T-cell (primary cell): ENCODE results near the gene UNC5C. TPM values are rescaled to one million over a fixed set of nuclear protein-coding genes. Genes with fewer than 3 reads are reported as not detected.
"Not testable (repeated sequence)": the region's sequence is repeated elsewhere in the genome, so short reads cannot be mapped to it uniquely, and the experiment has no call there.

Source experiments
- ATAC-seq, 4 experiments: fragments of 200-7000 bp in 3 of 4; fragments of 150-1000 bp in 1 of 4; cut with Tn5 transposase; replicated peaks in 1 of 4; 1 replicate in 3 of 4; 2 replicates in 1 of 4; pipeline ENCODE4 v1.10.0; 2021; ENCODE audit warnings: moderate library complexity in 3 of 4, mild to moderate bottlenecking in 2 of 4, moderate number of reproducible peaks in 1 of 4
- CTCF ChIA-PET, 2 donors: fragments of 300-600 bp; sonication (Branson Sonifier 250); formaldehyde crosslinking; loops; one replicate each; lab custom pipeline; 2022; ENCODE audit warnings: antibody characterized with exemption in 2 of 2; lab: Charles Lee
- POLR2A ChIA-PET, 2 donors: fragments of 300-600 bp; sonication (Branson Sonifier 250); formaldehyde crosslinking; loops; one replicate each; lab custom pipeline; 2022; ENCODE audit warnings: antibody characterized with exemption in 2 of 2; lab: Charles Lee
- DNase-seq, 35 experiments: peaks; one replicate each; pipeline versions ENCODE4 v3.0.0 to v3.0.0-alpha.2; 2013 to 2023
- H3K27ac ChIP-seq: one replicate; pipeline ENCODE4 v1.5.1; 2013; ENCODE audit warnings: low read length
- H3K27me3 ChIP-seq, 2 experiments: replicated peaks in 1 of 2; 1 replicate in 1 of 2; 2 replicates in 1 of 2; pipeline versions ENCODE4 v1.6.1 to v1.7.0; 2013; ENCODE audit warnings: low read length in 1 of 2, mixed read lengths in 1 of 2; ENCODE audit not compliant: control insufficient read depth in 2 of 2, insufficient read depth in 2 of 2; ENCODE audit errors: extremely low read depth in 1 of 2
- H3K36me3 ChIP-seq, 2 donors: 1 replicate in 1 of 2; 2 replicates in 1 of 2; pipeline versions ENCODE4 v1.6.1 to v1.7.0; 2013; ENCODE audit warnings: low read length in 1 of 2; ENCODE audit not compliant: control insufficient read depth in 2 of 2, insufficient read depth in 1 of 2; ENCODE audit errors: extremely low read depth in 1 of 2
- H3K4me1 ChIP-seq, 2 experiments: 1 replicate in 1 of 2; 2 replicates in 1 of 2; pipeline versions ENCODE4 v1.6.1 to v1.7.0; 2013; ENCODE audit warnings: low read length in 2 of 2, mixed read lengths in 1 of 2; ENCODE audit not compliant: insufficient read depth in 2 of 2, control insufficient read depth in 1 of 2; ENCODE audit errors: extremely low read depth in 1 of 2
- H3K4me3 ChIP-seq, 2 donors: 1 replicate in 1 of 2; 2 replicates in 1 of 2; pipeline versions ENCODE4 v1.5.1 to v1.7.0; 2013; ENCODE audit warnings: mild to moderate bottlenecking in 2 of 2, low read length in 1 of 2, moderate library complexity in 1 of 2; ENCODE audit not compliant: control insufficient read depth in 1 of 2; ENCODE audit errors: extremely low read depth in 1 of 2
- H3K9me3 ChIP-seq: 2 replicates; pipeline ENCODE4 v1.7.0; 2013
- H3K27ac Mint-ChIP-seq, 2 donors: one replicate each; pipeline ENCODE4 v1.8.0; 2020 to 2021; ENCODE audit warnings: mild to moderate bottlenecking in 2 of 2, mixed read lengths in 2 of 2
- H3K27me3 Mint-ChIP-seq, 2 donors: one replicate each; pipeline ENCODE4 v1.8.0; 2021 to 2022; ENCODE audit warnings: mixed read lengths in 2 of 2
- H3K36me3 Mint-ChIP-seq: one replicate; pipeline ENCODE4 v1.8.0; 2021; ENCODE audit warnings: mixed read lengths
- H3K4me1 Mint-ChIP-seq, 3 donors: one replicate each; pipeline ENCODE4 v1.8.0; 2020 to 2022; ENCODE audit warnings: mixed read lengths in 3 of 3, mild to moderate bottlenecking in 1 of 3
- H3K4me3 Mint-ChIP-seq, 3 donors: one replicate each; pipeline ENCODE4 v1.8.0; 2020 to 2022; ENCODE audit warnings: mild to moderate bottlenecking in 3 of 3, mixed read lengths in 3 of 3, moderate library complexity in 3 of 3
- H3K9me3 Mint-ChIP-seq, 3 donors: one replicate each; pipeline ENCODE4 v1.8.0; 2020 to 2022; ENCODE audit warnings: mixed read lengths in 3 of 3
- WGBS: methylation state at CpG from one replicate; pipeline ENCODE4 v1.1.5; 2013; ENCODE audit warnings: missing lambda C conversion rate; ENCODE audit not compliant: insufficient coverage; 5-methylcytosine and 5-hydroxymethylcytosine counted together
- total RNA-seq, 35 experiments: library from RNA in 6 of 35; stranded (reverse) in 6 of 35; fragments of 120-200 nt in 1 of 35; gene quantifications; one replicate each; pipeline versions ENCODE4 v1.2.1 to v1.2.4 and lab custom pipeline; 2013 to 2026

The UNC5C gene
- total RNA-seq, 5 donors from 2014 or later (not counting 1 experiment from before 2014, with no cell fraction given) = not detected

DNA sequence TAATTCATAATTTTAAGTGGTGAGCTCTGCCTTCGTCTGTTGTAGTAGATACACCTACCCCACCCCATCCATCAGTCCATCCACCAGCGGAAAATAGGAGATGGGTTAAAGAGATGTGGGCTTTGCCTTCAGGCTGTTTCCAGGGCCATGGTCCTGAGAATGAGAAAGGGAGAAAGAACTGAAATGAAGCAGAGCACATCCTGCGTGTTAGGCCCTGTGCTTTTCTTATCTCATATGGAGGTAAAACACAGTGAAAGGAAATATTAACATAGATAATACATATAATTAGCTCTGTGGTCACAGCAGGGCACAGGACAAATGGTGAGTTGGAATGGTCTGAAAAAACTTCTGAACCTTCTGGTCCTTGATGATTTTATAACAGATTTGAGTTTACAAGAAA is 397.5 kb downstream of the UNC5C start:
- CTCF ChIA-PET = no interaction called here
- no peak overlapping the region for H3K4me3 ChIP-seq
- H3K4me3 Mint-ChIP-seq = no peak overlapping the region
- H3K4me1 Mint-ChIP-seq = peaks cover 12 to 29% (median 16%) of the 10 kb centered on the region in 3 donors
- H3K36me3 ChIP-seq = no peaks in the 10 kb centered on the region
- no peak for ATAC-seq
- no peak overlapping the region for H3K27ac Mint-ChIP-seq
- no peak for DNase-seq
- no peak overlapping the region for H3K27ac ChIP-seq
- H3K9me3 ChIP-seq = no peaks in the 10 kb centered on the region
- no peaks in the 10 kb centered on the region for H3K36me3 Mint-ChIP-seq
- no peaks in the 10 kb centered on the region for H3K27me3 Mint-ChIP-seq
- no peaks in the 10 kb centered on the region for H3K9me3 Mint-ChIP-seq
- WGBS = no CpG with 5 or more reads among the region's 3 CpGs
- POLR2A ChIA-PET = no interaction called here
- peaks cover 0 to 15% of the 10 kb centered on the region in 2 experiments for H3K4me1 ChIP-seq
- no peaks in the 10 kb centered on the region for H3K27me3 ChIP-seq

DNA sequence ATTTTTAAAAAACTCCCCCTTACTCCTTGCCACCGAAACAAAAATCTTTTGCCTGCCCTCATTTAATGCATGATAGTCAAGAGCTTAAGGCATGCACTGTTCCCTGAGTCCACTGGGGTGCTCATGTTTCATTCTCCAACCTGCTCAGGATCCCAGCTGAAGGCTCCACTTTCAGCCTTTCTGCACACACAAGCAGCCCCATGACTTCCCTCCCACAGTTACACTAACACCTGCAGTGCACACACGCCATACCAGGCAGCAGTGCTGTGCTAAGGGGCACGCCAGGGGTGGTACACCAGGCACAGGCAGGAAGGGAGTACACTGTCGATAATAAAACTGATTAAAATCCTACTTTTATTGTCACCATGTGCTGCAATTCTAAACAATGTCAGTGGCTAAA is 405.8 kb downstream of the UNC5C start:
- Histone ChIP-seq H3K27me3 (no peaks in the 10 kb centered on the region), H3K4me3 (no peak overlapping the region), H3K36me3 (no peaks in the 10 kb centered on the region), H3K4me1 (peaks cover 0 to 2% of the 10 kb centered on the region in 2 experiments), H3K9me3 (no peaks in the 10 kb centered on the region), H3K27ac (no peak overlapping the region)
- CTCF ChIA-PET = interaction anchor here in 1 of 2 donors (0.7 kb wide), 1 partner anchor 698 kb away, joined by 4 read pairs; no protein-coding TSS in a partner anchor
- Mint-ChIP-seq H3K4me3 (no peak overlapping the region), H3K4me1 (no peaks in the 10 kb centered on the region), H3K9me3 (peaks cover 0 to 5% (median 2%) of the 10 kb centered on the region in 3 donors), H3K27ac (no peak overlapping the region), H3K36me3 (no peaks in the 10 kb centered on the region), H3K27me3 (peaks cover 0 to 15% of the 10 kb centered on the region in 2 donors)
- ATAC-seq = no peak
- 79% methylated on average over 2 of the region's 4 CpGs for WGBS
- DNase-seq = no peak
- POLR2A ChIA-PET = no interaction called here

DNA sequence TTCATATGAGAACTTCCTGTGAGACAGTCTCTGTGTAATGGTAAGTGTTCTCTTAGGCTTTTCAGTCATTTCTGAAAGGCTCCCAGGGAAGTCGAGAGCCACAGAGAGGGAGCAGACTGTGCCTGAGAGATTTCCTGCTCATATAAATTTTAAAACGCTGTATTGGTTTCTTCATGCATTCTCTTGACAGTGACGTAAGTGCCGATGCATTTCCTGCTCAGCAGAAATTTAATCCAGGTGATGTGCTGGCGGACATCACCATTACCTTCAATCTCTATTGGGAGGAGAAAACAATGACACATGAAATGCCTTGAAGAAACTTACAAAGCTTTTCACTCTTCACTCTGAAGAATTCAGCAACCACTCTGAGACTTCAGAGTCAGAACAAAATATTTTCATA is 407.4 kb downstream of the UNC5C start:
- Mint-ChIP-seq H3K27me3 (peaks cover 4 to 20% of the 10 kb centered on the region in 2 donors), H3K27ac (no peak overlapping the region), H3K4me1 (no peaks in the 10 kb centered on the region), H3K4me3 (no peak overlapping the region), H3K9me3 (peaks cover 0 to 5% (median 2%) of the 10 kb centered on the region in 3 donors), H3K36me3 (no peaks in the 10 kb centered on the region)
- H3K27me3 ChIP-seq = no peaks in the 10 kb centered on the region
- no peaks in the 10 kb centered on the region for H3K9me3 ChIP-seq
- no peak overlapping the region for H3K4me3 ChIP-seq
- DNase-seq (no peak), ATAC-seq (peak in 1 of 4 experiments; percentile 49)
- ChIA-PET CTCF (no interaction called here), POLR2A (no interaction called here)
- H3K27ac ChIP-seq = no peak overlapping the region
- H3K36me3 ChIP-seq = no peaks in the 10 kb centered on the region
- whole genome bisulfite sequencing = 29% methylated on average over 1 of the region's 5 CpGs
- peaks cover 0 to 2% of the 10 kb centered on the region in 2 experiments for H3K4me1 ChIP-seq

DNA sequence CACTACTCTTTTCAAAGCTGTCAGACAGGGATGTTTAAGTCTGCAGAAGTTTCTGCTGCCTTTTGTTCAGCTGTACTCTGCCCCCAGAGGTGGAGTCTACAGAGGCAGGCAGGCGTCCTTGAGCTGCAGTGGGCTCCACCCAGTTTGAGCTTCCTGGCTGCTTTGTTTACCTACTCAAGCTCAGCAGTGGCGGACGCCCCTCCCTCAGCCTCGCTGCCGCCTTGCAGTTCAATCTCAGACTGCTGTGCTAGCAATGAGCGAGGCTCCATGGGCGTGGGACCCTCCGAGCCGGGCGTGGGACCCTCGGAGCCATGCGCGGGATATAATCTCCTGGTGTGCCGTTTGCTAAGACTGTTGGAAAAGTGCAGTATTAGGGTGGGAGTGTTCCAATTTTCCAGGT is 409.3 kb downstream of the UNC5C start:
- H3K27me3 Mint-ChIP-seq = peaks cover 4 to 16% of the 10 kb centered on the region in 2 donors
- not testable (repeated sequence) for H3K27ac ChIP-seq, H3K4me1 ChIP-seq, ATAC-seq, H3K36me3 Mint-ChIP-seq, H3K4me3 ChIP-seq, H3K27me3 ChIP-seq, DNase-seq, H3K9me3 Mint-ChIP-seq, H3K9me3 ChIP-seq, H3K4me1 Mint-ChIP-seq, H3K27ac Mint-ChIP-seq, H3K36me3 ChIP-seq, H3K4me3 Mint-ChIP-seq
- ChIA-PET POLR2A (interaction anchor here in 1 of 2 donors (0.6 kb wide), 1 partner anchor 39 kb away, joined by 3 read pairs; no protein-coding TSS in a partner anchor), CTCF (interaction anchor here in 1 of 2 donors (0.6 kb wide), 1 partner anchor 195 kb away, joined by 3 read pairs; no protein-coding TSS in a partner anchor)
- 88% methylated on average over 12 of the region's 14 CpGs for WGBS

DNA sequence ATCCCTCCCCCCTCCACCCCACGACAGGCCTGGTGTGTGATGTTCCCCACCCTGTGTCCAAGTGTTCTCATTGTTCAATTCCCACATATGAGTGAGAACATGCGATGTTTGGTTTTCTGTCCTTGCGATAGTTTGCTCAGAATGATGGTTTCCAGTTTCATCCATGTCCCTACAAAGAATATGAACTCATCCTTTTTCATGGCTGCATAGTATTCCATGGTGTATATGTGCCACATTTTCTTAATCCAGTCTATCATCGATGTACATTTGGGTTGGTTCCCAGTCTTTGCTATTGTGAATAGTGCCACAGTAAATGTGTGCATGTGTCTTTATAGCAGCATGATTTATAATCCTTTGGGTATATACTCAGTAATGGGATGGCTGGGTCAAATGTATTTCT is 414.8 kb downstream of the UNC5C start:
- H3K4me3 Mint-ChIP-seq, H3K27ac Mint-ChIP-seq, CTCF ChIA-PET, H3K4me1 Mint-ChIP-seq, H3K27me3 ChIP-seq, ATAC-seq, POLR2A ChIA-PET, H3K36me3 ChIP-seq, H3K9me3 Mint-ChIP-seq, DNase-seq, H3K9me3 ChIP-seq, H3K4me1 ChIP-seq, H3K4me3 ChIP-seq, H3K36me3 Mint-ChIP-seq, H3K27ac ChIP-seq: not testable (repeated sequence)
- no CpG with 5 or more reads among the region's 4 CpGs for WGBS
- H3K27me3 Mint-ChIP-seq = peaks cover 4 to 11% of the 10 kb centered on the region in 2 donors

DNA sequence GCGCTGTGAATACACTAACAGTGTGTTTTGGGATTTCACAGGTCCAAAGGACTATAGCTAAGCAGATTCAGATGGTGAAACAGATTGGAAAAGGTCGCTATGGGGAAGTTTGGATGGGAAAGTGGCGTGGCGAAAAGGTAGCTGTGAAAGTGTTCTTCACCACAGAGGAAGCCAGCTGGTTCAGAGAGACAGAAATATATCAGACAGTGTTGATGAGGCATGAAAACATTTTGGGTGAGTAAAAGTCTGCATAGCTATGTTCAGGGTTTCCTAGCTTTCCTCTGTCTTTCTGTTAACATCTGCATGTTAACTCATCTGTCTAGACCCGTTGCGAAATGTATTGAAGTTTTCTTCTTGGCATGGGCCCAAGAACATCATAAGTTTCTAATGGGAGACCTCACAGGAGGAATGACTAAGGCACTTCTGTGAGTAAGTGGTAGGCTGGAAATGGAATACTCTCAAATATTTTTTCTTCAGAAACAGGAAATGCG is 418.9 kb downstream of the UNC5C start:
- Mint-ChIP-seq H3K9me3 (no peaks in the 10 kb centered on the region), H3K36me3 (no peaks in the 10 kb centered on the region), H3K27ac (no peak overlapping the region), H3K4me3 (no peak overlapping the region), H3K4me1 (peaks cover 0 to 7% (median 2%) of the 10 kb centered on the region in 3 donors), H3K27me3 (peaks cover 0 to 2% of the 10 kb centered on the region in 2 donors)
- ATAC-seq = no peak
- no peak for DNase-seq
- ChIA-PET POLR2A (no interaction called here), CTCF (no interaction called here)
- Histone ChIP-seq H3K9me3 (no peaks in the 10 kb centered on the region), H3K4me1 (no peaks in the 10 kb centered on the region), H3K36me3 (no peaks in the 10 kb centered on the region), H3K4me3 (no peak overlapping the region), H3K27me3 (no peaks in the 10 kb centered on the region), H3K27ac (no peak overlapping the region)
- 32% methylated on average over 4 of the region's 7 CpGs for WGBS
